PFSK-1 (cell line): ENCODE data around the gene RAB3GAP1.

Experiments used
- FOXP2 ChIP-seq: optimal IDR thresholded peaks from 2 replicates; pipeline ENCODE3; 2011; ENCODE audit warnings: borderline replicate concordance, control low read depth, inconsistent platforms; ENCODE audit not compliant: insufficient read depth; ENCODE audit errors: extremely low read length, extremely low read depth
- POLR2AphosphoS5 ChIP-seq: IDR thresholded peaks from 2 replicates; pipeline ENCODE4 v1.6.1; 2012; ENCODE audit warnings: low read depth, mild to moderate bottlenecking, control low read depth, low read length, moderate library complexity
- SIN3A ChIP-seq: IDR thresholded peaks from 2 replicates; pipeline ENCODE4 v1.6.1; 2012; ENCODE audit warnings: mild to moderate bottlenecking, low read length, moderate library complexity, borderline replicate concordance; ENCODE audit not compliant: insufficient read depth
- TAF1 ChIP-seq: IDR thresholded peaks from 2 replicates; pipeline ENCODE4 v1.6.1; 2012; ENCODE audit warnings: low read length, control low read depth, borderline replicate concordance; ENCODE audit not compliant: insufficient read depth
- TF ChIP-seq, protein P1 (sequence below), 2 experiments: IDR thresholded peaks; 2 replicates each; pipeline versions ENCODE4 v1.6.1 to v1.8.0; 2011 to 2012; ENCODE audit warnings: low read depth in 2 of 2, low read length in 2 of 2, control low read depth in 1 of 2, inconsistent platforms in 1 of 2, mild to moderate bottlenecking in 1 of 2, moderate library complexity in 1 of 2; ENCODE audit not compliant: insufficient read depth in 1 of 2

The RAB3GAP1 gene

GRCh38 chr2:135174810-135175093 lies 122.7 kb downstream of the RAB3GAP1 start:
- TF ChIP-seq FOXP2 (no peak), SIN3A (no peak), POLR2AphosphoS5 (no peak)
- TF ChIP-seq, protein P1, sequence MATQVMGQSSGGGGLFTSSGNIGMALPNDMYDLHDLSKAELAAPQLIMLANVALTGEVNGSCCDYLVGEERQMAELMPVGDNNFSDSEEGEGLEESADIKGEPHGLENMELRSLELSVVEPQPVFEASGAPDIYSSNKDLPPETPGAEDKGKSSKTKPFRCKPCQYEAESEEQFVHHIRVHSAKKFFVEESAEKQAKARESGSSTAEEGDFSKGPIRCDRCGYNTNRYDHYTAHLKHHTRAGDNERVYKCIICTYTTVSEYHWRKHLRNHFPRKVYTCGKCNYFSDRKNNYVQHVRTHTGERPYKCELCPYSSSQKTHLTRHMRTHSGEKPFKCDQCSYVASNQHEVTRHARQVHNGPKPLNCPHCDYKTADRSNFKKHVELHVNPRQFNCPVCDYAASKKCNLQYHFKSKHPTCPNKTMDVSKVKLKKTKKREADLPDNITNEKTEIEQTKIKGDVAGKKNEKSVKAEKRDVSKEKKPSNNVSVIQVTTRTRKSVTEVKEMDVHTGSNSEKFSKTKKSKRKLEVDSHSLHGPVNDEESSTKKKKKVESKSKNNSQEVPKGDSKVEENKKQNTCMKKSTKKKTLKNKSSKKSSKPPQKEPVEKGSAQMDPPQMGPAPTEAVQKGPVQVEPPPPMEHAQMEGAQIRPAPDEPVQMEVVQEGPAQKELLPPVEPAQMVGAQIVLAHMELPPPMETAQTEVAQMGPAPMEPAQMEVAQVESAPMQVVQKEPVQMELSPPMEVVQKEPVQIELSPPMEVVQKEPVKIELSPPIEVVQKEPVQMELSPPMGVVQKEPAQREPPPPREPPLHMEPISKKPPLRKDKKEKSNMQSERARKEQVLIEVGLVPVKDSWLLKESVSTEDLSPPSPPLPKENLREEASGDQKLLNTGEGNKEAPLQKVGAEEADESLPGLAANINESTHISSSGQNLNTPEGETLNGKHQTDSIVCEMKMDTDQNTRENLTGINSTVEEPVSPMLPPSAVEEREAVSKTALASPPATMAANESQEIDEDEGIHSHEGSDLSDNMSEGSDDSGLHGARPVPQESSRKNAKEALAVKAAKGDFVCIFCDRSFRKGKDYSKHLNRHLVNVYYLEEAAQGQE (IDR thresholded peaks at IDR 0.05; ENCODE audit: insufficient read depth in 1 of 2, low read depth in 2 of 2, low read length in 2 of 2): no peak

- TF ChIP-seq FOXP2 (no peak), SIN3A (no peak), POLR2AphosphoS5 (no peak), TAF1 (no peak)
- TF ChIP-seq, protein P1 (IDR thresholded peaks at IDR 0.05; ENCODE audit: insufficient read depth in 1 of 2, low read depth in 2 of 2, low read length in 2 of 2): no peak
Observed at GRCh38 chr2:135175177-135175576, 123.1 kb downstream of the RAB3GAP1 start.

- TF ChIP-seq FOXP2 (no peak), SIN3A (no peak), POLR2AphosphoS5 (no peak), TAF1 (no peak)
- TF ChIP-seq, protein P1 (IDR thresholded peaks at IDR 0.05; ENCODE audit: insufficient read depth in 1 of 2, low read depth in 2 of 2, low read length in 2 of 2): no peak
Observed at GRCh38 chr2:135179689-135180088, 127.6 kb downstream of the RAB3GAP1 start.

DNA sequence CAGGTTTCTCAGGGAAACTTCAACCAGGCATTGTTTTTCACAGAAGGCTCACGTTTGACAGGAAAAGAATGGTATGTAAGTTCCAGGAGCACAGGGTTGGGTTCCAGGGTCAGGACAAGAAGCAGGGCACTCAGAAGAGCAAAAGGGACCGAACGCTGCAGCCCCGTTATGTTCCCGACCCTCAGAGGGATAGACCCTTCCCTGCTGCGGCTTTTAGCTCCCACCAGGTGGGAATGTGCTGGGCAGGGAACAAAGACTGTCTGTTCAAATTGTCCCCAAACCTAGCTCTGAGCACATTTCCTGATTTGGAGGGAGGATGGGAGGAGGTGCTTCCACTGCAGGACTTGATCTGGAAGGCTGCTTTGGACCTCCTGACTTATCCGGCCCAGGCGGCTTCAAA lies 130.1 kb downstream of the RAB3GAP1 start:
- TF ChIP-seq POLR2AphosphoS5 (no peak), TAF1 (no peak), SIN3A (no peak), FOXP2 (no peak)
- TF ChIP-seq, protein P1 (IDR thresholded peaks at IDR 0.05; ENCODE audit: insufficient read depth in 1 of 2, low read depth in 2 of 2, low read length in 2 of 2): no peak

GRCh38 chr2:135182601-135183000 lies 130.5 kb downstream of the RAB3GAP1 start:
- TF ChIP-seq SIN3A: no peak
- no peak for TF ChIP-seq FOXP2
- TF ChIP-seq, protein P1 (IDR thresholded peaks at IDR 0.05; ENCODE audit: insufficient read depth in 1 of 2, low read depth in 2 of 2, low read length in 2 of 2): no peak
- TF ChIP-seq TAF1: no peak
- no peak for TF ChIP-seq POLR2AphosphoS5
